HG03439 (cell line): ENCODE results near the gene LMAN2L.

Experiments used
- ATAC-seq: cut with Tn5 transposase; IDR thresholded peaks from one replicate; pipeline ENCODE4 v1.9.1; 2021; ENCODE audit warnings: mild to moderate bottlenecking, moderate library complexity; ENCODE audit not compliant: unreplicated experiment

The LMAN2L gene

GRCh38 chr2:96739633-96740428, at the start of gene LMAN2L:
Gene LMAN2L, minus strand, starts transcription at chr2:96740064. Its CDS starts 24 bp downstream, at chr2:96740040.
- ATAC-seq = peak; percentile 98

GRCh38 chr2:96789245-96789617, 49.4 kb upstream of the LMAN2L start:
- no peak for ATAC-seq

GRCh38 chr2:96788442-96789244, 48.8 kb upstream of the LMAN2L start:
- ATAC-seq = no peak

- no peak for ATAC-seq
Measured at GRCh38 chr2:96787411-96787810, 47.5 kb upstream of the LMAN2L start.

GRCh38 chr2:96783388-96783787, 43.5 kb upstream of the LMAN2L start:
- no peak for ATAC-seq

GRCh38 chr2:96775160-96775559, 35.3 kb upstream of the LMAN2L start:
- no peak for ATAC-seq

GRCh38 chr2:96773922-96774321, 34.1 kb upstream of the LMAN2L start:
- ATAC-seq = no peak

GRCh38 chr2:96772903-96773671, 33.2 kb upstream of the LMAN2L start:
- ATAC-seq = no peak

GRCh38 chr2:96771796-96772618, 32.1 kb upstream of the LMAN2L start:
- no peak for ATAC-seq

GRCh38 chr2:96770442-96771202, 30.8 kb upstream of the LMAN2L start:
- no peak for ATAC-seq

GRCh38 chr2:96769814-96770213, 29.9 kb upstream of the LMAN2L start:
- no peak for ATAC-seq

GRCh38 chr2:96768083-96768561, 28.3 kb upstream of the LMAN2L start:
- no peak for ATAC-seq

GRCh38 chr2:96767135-96767871, 27.4 kb upstream of the LMAN2L start:
- no peak for ATAC-seq

GRCh38 chr2:96764253-96764637, 24.4 kb upstream of the LMAN2L start:
- ATAC-seq = no peak

GRCh38 chr2:96763511-96764252, 23.8 kb upstream of the LMAN2L start:
- no peak for ATAC-seq

- ATAC-seq = no peak
Measured at GRCh38 chr2:96762529-96763311, 22.9 kb upstream of the LMAN2L start.

GRCh38 chr2:96760986-96761832, 21.3 kb upstream of the LMAN2L start:
- peak; percentile 1 for ATAC-seq
